ENCODE measurements around the gene SEMA3D.

Gene SEMA3D

DNA sequence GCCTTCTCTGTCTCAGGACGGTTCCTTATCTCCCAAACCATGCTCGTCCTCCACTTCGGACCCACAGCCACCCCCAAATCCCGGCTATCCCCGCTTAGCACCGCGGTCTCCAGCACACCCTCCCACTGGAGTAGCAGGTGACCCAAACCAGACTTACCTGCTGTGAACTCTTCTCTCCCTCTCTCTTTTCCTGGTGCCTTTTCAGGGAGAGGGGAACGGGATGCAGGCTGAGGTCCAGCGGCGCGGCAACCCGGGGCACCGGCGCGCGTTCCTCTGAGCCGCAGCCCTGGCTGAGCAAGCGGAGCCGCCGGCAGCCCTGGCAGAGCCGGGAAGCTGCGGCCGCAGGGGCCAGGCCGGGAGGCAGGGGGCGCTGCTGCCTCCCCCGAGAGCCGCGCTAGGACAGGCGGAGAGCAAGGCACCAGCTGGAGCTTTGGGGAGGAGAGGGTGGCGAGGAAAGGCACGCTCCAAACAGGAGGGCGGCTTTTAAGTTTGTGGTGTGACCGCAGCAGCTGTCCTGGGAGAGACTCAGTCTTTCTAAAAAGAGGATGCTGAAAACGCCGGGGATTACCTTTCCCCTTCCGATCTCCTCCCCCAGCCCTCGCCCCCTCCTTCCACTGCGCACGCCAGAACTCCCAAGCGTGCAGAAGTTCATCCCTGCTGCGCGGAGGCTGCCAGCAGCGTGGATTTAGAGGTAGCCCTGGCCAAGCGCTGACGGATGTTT lies at the start of gene SEMA3D:
Gene SEMA3D, minus strand, starts transcription at position 536 of the 721 bp plus-strand sequence. CDS start 65,165 bp downstream, outside the sequence.
- DNase-seq, result peak in 51 of 56 donors; percentile 6 to 79 (median 52)

DNA sequence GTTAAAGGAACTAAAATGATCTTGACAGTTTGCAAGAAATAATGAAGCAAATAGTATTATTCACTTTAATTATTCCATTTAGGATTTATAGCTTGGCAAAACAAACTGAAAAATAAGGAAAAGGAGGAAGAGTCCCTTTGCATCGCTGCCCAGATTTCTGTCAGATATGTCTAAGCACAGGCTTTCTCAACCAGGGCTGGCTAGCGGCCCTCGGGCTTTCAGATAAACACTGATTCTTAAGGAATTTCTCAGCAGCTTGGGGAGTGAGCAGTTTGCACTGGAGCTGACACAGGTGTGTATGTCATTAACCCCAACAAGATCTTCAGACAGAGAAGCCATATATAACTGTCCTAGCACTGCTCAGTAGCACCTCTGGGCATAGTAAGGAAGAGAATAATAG lies 47.9 kb upstream of the SEMA3D start:
- no peak for DNase-seq

DNA sequence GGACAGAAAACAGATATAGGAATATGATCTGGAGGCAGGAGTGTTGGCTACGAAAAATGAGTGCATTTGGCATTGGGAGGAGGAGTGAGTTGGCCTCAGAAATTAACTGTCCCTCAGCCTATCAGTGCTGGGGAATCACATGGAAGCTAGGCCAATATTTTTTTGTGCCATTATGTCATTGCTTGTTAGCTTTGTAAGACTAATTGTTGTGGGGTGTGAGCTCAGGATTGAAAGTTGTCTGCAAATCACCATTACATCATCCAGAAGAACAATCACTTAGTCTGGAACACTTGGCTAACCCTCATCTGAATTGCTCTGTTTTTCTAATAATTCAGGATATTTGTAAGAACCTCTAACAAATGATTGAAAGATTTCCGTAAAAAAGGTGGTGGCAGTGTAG lies 45.2 kb upstream of the SEMA3D start:
- DNase-seq, result peak in 8 of 56 donors; percentile 1 to 28 (median 6)

DNA sequence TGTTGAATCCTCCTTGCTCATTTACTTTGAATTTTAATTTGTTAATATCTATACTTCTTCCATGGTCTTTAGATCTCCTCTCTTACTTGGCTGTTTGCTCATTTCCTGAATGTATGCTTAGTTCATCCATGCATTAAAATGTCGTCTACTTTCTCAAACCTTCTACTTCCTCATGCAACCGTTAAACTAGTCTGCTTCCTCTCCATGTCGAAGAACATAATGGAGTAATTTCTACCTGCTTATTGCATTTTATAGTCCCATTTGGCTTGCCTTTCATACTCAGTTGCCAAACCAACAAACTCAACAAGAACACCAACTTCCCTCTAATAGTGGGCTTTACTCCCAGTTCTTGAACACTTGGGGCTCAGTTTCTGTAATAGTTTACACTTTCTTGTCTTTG lies 43.8 kb upstream of the SEMA3D start:
- no peak for DNase-seq

DNA sequence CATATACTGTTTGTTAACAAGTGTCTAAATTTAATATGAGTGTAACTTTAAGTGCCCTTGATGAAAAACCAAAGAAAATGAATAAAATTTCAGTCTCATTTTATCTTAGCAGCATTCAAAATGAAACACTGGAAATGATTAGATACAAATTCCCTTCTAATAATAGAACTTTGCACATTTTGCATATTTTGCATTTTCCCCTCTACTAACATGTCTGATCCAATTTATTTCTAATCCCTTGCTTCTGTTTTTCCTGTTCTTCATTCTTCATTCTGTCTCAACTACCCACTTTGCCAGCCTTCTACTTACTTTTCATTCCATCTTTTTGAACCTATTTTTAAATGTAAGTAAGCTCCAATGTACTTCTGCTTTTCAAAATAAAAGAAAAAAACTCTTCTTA lies 42.7 kb upstream of the SEMA3D start:
- no peak for DNase-seq

DNA sequence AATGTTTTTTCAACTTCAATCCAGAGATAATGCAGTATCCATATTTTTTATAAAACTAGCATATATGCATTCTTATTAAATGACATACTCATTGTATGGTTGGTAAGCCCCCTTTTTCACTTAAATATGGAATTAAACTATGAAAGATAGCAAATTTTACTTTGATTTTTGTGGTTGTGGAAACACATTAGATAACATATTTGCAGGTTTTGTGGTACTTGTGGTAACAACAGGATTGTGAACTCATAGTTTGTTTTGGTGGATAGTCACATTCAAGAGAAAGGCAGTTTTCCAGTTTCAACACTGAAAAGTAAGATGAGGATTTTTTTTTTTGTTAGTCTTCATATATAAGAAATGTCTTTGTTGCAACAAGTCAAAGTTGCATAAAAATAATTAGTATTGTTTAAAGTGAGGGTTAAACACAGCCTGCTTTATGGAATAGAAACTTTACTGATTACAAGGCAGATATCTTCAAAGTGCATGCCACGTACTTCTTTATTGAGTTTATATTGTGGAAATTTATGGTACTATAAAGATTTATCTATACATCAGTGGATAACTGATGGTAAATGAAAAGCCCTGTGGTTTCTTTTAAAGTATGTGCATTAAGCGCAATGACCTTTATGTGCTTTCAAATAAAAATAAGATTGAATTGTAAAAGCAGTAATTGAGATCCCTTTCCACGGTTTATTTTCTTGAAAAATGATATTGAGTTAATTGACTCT lies 39.7 kb upstream of the SEMA3D start:
- DNase-seq, result no peak

DNA sequence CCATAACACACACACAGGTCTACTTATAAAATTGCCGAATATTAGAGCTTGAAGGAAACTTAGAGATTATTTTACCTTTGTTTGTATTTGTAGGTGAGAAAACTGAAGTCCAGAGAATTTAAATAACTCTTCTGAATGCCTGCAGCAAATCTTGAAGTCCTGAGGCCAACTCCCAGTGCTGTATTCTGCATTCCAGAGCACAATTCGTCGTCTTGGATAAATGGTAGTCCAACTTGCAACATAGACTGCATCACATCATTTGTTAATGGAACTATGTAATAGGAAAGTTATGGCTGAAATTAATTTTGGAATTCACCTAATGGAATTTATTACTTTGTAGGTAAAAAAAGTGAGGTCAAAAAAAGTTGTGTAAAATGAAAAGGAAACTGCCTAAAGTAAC lies 37.3 kb upstream of the SEMA3D start:
- DNase-seq, result no peak

DNA sequence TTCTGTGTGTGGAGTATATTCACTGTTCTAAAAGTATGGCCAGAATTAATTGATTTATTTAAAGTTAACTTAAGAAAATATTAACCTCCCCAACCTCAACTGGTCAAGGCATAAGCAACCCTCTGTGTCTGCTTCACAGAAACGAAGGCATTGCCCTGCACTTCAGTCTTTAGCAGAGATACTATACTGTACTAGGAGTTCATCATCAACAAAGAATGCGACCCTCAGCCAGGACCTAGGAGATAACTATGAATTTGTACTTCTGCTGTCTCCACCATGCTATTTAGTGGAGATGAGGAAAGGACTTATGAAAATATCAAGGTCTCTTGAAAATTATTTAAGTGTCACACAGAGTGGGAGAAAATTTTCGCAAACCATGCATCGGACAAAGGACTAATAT lies 35.7 kb upstream of the SEMA3D start:
- no peak for DNase-seq

DNA sequence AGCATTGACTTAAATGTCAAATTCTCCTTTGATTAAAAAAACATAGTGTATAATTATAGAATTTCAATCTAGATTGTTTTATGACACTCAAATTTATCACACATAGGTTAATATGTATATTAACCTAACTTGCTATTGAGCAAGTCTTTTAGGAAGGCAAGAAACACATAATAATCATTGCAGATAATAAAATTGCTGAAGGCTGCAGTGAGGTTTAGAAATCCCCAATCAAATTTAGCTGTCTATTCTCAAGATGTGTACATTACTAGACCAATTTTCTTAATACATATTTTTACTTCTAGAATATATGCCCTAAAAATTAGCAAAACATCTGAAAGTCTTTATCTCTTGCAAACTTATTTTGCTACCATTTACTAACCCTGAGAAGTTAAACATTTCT lies 34.9 kb upstream of the SEMA3D start:
- DNase-seq, result no peak

DNA sequence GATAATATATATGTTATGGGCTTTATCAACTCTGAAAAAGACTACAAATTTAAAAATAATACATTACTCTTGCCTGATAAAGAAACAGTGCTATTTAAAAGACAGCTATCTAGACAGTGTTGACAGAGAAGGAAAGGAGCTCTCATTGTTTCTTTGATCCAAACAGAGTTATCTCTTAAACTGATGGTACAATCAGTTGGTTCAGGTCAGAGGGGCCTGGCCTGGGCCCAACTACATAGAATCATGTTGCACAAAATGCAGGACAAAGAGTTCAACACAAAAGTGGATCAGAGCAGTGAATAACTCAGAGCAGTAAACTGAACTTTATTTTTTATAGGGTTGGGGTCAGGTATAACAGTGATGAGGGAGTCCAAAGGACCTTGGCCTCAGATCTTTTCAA lies 33.8 kb upstream of the SEMA3D start:
- DNase-seq, result no peak

DNA sequence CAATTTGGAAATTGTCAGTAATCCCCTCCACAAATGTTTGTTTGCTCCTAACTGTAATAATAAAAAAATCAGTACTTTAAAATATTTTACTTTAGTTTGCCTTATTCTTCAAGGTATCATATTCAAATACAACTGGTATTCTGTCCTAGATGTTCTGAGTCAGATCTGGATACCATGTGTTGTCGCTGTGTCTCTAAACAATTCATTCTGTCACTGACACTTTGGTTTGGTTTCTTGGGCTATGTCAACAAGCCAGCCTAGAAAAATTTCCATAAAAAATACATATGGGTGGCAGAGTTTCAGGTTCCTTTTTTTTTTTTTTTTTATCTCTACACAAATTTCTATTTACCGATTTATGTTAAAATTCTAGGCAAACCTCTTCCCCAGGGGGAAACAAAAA lies 33.2 kb upstream of the SEMA3D start:
- no peak for DNase-seq

DNA sequence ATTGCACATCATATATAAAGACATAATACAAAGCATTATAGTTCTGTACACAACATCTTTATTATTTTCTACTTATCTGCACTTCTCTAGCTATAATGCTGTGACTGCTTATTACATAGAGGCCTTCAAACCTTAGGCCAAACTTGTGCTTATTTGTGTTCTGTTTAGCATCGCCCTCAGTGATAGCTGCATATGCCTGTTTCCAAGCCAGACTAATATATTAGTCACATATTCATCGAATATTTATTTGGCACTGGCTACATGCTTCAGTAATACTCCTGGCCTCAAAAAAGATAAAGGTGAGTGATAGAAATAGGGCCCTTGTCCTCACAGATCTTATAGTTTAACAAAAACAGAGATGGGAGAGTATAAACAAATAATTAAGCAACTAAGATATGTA lies 30.2 kb upstream of the SEMA3D start:
- no peak for DNase-seq

DNA sequence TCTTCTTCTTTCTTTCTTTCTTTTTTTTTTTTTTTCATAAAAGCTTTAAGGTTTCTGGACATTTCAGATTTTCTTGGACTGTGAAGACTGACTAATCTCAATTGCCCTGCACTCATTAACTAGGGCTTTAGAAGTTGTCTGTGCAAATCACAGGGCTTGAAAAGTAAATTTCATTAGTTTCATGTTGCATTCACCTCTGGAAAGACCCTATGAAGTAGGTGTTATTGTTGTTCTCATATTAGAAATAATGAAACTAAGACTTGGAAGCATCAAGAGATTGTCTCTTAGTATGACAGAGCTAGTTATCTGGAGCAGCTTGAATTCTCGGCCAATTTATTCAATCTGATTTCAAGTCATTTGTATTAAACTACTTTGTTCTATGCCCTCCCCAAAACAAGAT lies 28.2 kb upstream of the SEMA3D start:
- no peak for DNase-seq

DNA sequence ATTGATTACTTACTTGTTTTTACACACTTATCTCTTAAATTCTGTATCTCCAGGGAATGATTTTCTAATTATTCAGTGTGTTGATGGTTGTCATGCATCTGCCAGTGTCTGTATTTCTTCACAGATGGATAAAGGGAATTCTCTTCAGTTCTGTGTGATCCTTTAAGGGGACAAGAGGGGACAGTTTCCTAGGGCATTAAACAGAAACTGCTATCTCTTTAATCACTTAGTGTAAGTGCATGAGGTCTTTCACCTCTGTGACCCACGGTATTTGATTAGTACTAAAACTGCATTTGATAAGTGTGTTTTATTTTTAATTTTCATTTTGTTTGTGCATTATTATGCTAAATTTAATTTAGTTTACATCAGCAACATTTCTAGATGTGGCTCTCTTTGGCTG lies 26.6 kb upstream of the SEMA3D start:
- no peak for DNase-seq

DNA sequence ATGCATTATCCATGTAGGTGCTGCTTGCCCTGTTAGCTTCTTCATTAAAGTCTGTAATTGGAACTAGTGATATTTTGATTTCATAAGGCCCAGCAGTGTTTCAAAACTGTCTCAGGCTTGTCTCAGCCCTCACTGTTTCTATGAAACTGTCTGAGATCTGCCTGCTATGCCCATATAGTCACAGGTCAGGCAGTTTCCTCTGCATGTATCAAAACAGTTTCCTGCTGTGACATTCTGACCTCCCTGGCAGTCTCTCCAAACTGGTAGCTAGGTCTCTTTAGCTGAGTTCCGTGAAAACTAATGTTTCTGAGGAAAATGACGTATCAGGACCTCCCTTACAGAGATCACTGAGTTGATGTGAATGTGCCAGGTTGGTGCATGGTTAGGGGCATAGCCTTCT lies 18.9 kb upstream of the SEMA3D start:
- no peak for DNase-seq

DNA sequence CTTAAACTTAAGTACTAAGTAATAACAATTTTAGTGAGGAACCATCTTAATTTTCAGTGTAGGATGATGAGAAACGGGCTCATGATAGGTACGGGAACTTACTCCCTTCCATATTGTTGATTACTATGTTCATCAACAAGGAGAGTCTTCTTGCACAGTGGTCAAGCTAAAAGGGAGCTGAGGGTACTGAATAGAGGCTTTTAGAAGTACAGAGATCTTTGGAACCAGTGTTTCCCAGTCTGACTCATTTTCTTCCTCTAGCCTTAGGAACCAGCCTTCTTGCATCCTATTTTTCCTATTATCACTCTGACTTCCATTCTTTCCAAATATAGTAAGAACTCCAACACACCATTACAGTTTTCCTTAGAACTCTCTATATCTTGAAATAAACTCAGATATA lies 17.6 kb upstream of the SEMA3D start:
- DNase-seq, result no peak

DNA sequence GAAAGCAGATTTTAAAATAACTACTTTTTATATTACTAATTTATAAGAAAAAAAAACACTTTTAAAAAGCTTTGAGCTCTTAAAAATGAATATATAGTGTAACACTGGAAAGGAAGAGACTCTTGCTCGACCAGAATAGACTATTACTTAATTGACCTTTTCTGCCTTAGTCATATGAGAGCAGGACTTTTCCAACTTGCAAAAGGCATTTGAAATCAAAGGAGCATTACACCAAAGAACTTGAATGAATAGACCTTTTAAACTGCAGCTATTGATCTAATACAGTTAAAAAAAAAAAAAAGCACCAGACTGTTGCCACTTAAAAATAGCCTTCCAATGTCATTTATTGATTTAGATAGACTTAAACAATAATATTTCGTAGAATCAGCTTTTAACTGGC lies 17.2 kb upstream of the SEMA3D start:
- no peak for DNase-seq

DNA sequence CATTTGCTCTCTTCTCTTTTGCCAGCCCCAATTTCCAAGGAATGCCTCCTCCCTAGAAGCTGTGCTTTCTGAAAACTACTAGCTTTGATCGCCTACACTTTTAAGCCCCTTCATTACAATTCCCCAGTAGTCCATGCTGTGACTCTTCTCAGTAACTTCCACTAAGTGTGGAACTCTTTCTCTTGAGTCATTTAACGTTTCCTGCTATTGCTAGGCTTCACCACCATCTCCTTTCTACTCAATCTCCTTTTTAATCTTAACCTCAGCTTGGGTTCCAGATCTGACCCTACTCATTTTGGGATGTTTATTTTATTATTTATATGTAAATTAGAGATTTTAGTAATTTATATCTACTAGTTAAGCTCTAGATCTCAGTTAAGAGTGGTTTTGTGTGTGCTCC lies 14.4 kb upstream of the SEMA3D start:
- DNase-seq, result no peak

DNA sequence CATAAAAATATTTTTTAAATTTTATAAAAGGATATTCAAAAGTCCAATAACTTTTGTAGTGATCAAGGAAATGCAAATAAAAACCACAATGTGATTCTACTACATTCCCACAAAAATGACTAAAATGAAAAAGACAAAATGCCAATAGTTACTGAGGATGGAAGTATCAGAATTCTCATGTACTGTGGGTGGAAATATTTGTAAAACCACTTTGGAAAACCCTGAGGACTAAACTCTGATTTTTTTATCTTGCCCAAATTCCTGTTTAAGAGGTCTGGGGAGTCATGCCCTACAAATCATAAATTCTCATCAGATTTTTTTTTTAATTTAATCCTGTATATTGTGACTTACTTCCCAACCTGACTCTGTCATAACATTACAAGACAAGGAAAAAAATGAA lies 9.8 kb upstream of the SEMA3D start:
- DNase-seq, result no peak

DNA sequence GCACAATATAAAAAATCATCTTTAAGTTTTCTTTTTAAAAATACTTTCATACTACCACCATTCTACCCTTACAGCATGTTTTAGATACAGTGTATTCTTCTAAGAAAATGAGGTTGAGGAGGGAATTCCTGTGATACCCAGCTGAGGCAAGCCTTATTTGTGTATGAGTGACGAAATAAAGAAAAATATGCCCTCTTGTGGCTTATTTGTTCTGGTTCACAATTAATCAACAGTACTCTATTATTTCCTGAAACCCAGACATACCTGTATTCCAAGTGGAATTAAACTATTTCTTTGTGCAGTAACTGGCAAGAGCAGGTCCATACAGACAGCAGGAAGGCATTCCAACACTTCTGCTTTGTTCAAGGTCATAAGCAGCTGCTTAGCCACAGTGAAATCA lies 4.5 kb upstream of the SEMA3D start:
- DNase-seq, result no peak

DNA sequence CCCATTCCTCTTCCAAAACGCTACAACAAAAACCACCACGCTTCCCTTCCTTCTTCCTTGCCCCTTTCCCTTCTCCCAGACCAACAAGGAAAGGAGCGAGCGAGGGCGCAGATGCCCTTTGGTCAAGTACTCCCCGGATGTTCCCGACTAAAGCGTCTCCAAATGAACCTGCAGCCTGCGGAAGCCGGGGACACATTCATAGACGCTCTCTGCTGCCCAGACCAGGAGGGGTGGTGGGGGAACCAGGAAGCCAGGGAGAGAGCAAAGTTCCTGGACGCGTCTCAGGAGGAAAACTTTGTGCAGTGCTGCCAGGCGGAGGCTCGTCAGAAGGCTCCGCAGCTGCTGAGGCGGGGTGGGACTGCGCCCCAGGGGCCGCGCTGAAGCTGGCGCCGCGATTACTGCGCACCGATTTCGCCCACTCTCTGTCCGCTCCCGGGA lies 754 bp downstream of the SEMA3D start:
- DNase-seq, result peak in 21 of 56 donors; percentile 5 to 63 (median 35)

DNA sequence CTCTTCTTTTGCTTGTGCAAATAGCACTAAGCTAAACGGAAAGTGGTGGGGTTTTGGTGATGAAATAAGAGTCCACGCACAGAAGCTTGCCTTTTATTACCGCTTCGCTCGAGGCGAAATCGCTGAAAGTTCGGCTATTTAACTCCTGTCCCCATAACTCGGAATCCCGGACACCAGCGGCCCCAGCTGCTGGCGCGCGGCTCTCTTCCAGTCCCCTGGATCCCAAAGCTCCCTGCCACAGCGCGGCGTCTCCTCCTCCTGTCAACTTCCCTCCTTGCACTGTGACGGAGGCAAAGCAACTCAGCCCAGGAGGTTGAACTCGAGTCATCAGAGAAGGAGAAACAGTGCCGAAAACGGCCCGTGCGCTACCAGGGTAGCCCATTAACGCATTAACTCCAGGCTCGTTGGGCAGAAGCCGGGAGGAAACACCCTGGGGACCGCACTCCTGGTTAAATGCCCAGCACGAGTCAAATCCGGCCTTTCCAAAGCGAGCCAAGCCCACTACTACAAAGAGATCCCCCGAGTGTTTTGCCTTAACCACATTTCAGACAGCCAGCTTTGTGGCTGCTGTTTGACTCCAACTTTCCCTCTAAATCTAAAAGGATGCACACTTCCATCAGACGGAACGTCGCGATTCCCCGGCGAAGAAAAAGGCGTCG lies 1.3 kb downstream of the SEMA3D start:
- DNase-seq, result peak in 36 of 56 donors; percentile 4 to 58 (median 21)

All from amygdala (tissue), 56 donors.